H9 (cell line): Measurements from ENCODE around the gene AP1B1. TPM values are rescaled to one million over a fixed set of nuclear protein-coding genes. Genes with fewer than 3 reads are reported as not detected.

Experiments used
- DNase-seq: peaks from one replicate; pipeline ENCODE4 v3.0.0-alpha.2; 2017
- H2AFZ ChIP-seq: one replicate; pipeline ENCODE4 v1.6.1; 2013; ENCODE audit warnings: mild to moderate bottlenecking, low read length, control low read depth, moderate library complexity
- H2AK5ac ChIP-seq: 2 replicates; pipeline ENCODE4 v1.6.1; 2013; ENCODE audit warnings: low read length, control low read depth, mixed read lengths; ENCODE audit not compliant: insufficient read length
- H2BK120ac ChIP-seq: one replicate; pipeline ENCODE4 v1.6.1; 2013; ENCODE audit warnings: low read depth, mild to moderate bottlenecking, low read length, control low read depth, inconsistent platforms; ENCODE audit not compliant: poor library complexity, severe bottlenecking
- H2BK12ac ChIP-seq: 2 replicates; pipeline ENCODE4 v1.6.1; 2013; ENCODE audit warnings: low read length, control low read depth, mixed read lengths, low read depth; ENCODE audit not compliant: insufficient read length
- H2BK15ac ChIP-seq: 2 replicates; pipeline ENCODE4 v1.6.1; 2013; ENCODE audit warnings: low read depth, low read length, control low read depth
- H2BK20ac ChIP-seq: one replicate; pipeline ENCODE4 v1.6.1; 2013; ENCODE audit warnings: low read depth, mild to moderate bottlenecking, low read length, control low read depth, inconsistent platforms; ENCODE audit not compliant: poor library complexity, severe bottlenecking
- H2BK5ac ChIP-seq: 2 replicates; pipeline ENCODE4 v1.6.1; 2013; ENCODE audit warnings: low read length, control low read depth, mixed read lengths; ENCODE audit not compliant: insufficient read length
- H3K14ac ChIP-seq: 2 replicates; pipeline ENCODE4 v1.6.1; 2013; ENCODE audit warnings: low read length, control low read depth; ENCODE audit not compliant: insufficient read depth
- H3K18ac ChIP-seq: 2 replicates; pipeline ENCODE4 v1.6.1; 2013; ENCODE audit warnings: low read depth, mild to moderate bottlenecking, mixed read lengths, low read length, control low read depth; ENCODE audit not compliant: insufficient read length
- H3K23ac ChIP-seq: 2 replicates; pipeline ENCODE4 v1.6.1; 2013; ENCODE audit warnings: low read length, control low read depth, mixed read lengths, low read depth; ENCODE audit not compliant: insufficient read length
- H3K23me2 ChIP-seq: 2 replicates; pipeline ENCODE4 v1.6.1; 2013; ENCODE audit warnings: low read depth, mild to moderate bottlenecking, mixed read lengths, low read length, control low read depth; ENCODE audit not compliant: insufficient read length, poor library complexity, severe bottlenecking
- H3K27ac ChIP-seq: 2 replicates; pipeline ENCODE4 v1.5.1; 2013; ENCODE audit warnings: low read length, control low read depth, mixed read lengths, low read depth; ENCODE audit not compliant: insufficient read length
- H3K27me3 ChIP-seq: 2 replicates; pipeline ENCODE4 v1.6.1; 2013; ENCODE audit warnings: low read length, control low read depth, inconsistent platforms; ENCODE audit not compliant: insufficient read depth
- H3K4ac ChIP-seq: 2 replicates; pipeline ENCODE4 v1.6.1; 2013; ENCODE audit warnings: low read depth, mild to moderate bottlenecking, control low read depth, inconsistent platforms, low read length, moderate library complexity
- H3K4me1 ChIP-seq: 2 replicates; pipeline ENCODE4 v1.6.1; 2013; ENCODE audit warnings: low read length, control low read depth, inconsistent platforms; ENCODE audit not compliant: insufficient read depth
- H3K4me2 ChIP-seq: 2 replicates; pipeline ENCODE4 v1.6.1; 2013; ENCODE audit warnings: low read length, control low read depth, mixed read lengths; ENCODE audit not compliant: insufficient read length, insufficient read depth
- H3K56ac ChIP-seq: 2 replicates; pipeline ENCODE4 v1.6.1; 2013; ENCODE audit warnings: low read depth, mild to moderate bottlenecking, mixed read lengths, low read length, control low read depth; ENCODE audit not compliant: insufficient read length
- H3K79me1 ChIP-seq: 2 replicates; pipeline ENCODE4 v1.6.1; 2013; ENCODE audit warnings: low read depth, mild to moderate bottlenecking, moderate library complexity, low read length, control low read depth, inconsistent platforms; ENCODE audit not compliant: insufficient read depth, poor library complexity, severe bottlenecking
- H3K79me2 ChIP-seq: 2 replicates; pipeline ENCODE4 v1.6.1; 2013; ENCODE audit warnings: low read length, control low read depth, inconsistent platforms; ENCODE audit not compliant: insufficient read depth
- H3K9ac ChIP-seq: 2 replicates; pipeline ENCODE4 v1.6.1; 2013; ENCODE audit warnings: low read length, control low read depth, mixed read lengths; ENCODE audit not compliant: insufficient read length; ENCODE audit errors: extremely low read depth
- H3K9me3 ChIP-seq: one replicate; pipeline ENCODE4 v1.6.1; 2013; ENCODE audit warnings: low read depth, low read length, inconsistent platforms; ENCODE audit not compliant: control insufficient read depth
- H3T11ph ChIP-seq: one replicate; pipeline ENCODE4 v1.6.1; 2013; ENCODE audit warnings: mild to moderate bottlenecking, low read length, control low read depth, inconsistent platforms
- H4K20me1 ChIP-seq: one replicate; pipeline ENCODE4 v1.6.1; 2013; ENCODE audit not compliant: control insufficient read depth, insufficient read length, insufficient read depth
- H4K5ac ChIP-seq: 2 replicates; pipeline ENCODE4 v1.6.1; 2013; ENCODE audit warnings: low read depth, mild to moderate bottlenecking, mixed read lengths, low read length, control low read depth; ENCODE audit not compliant: insufficient read length
- H4K8ac ChIP-seq: replicated peaks from 2 replicates; pipeline ENCODE4 v1.6.1; 2013; ENCODE audit warnings: low read length, control low read depth, mixed read lengths, low read depth; ENCODE audit not compliant: insufficient read length
- H4K91ac ChIP-seq: 2 replicates; pipeline ENCODE4 v1.6.1; 2013; ENCODE audit warnings: low read depth, mild to moderate bottlenecking, moderate library complexity, mixed read lengths, low read length, control low read depth; ENCODE audit not compliant: insufficient read length
- H3K27ac Mint-ChIP-seq, 3 experiments: 2 replicates in 2 of 3; 3 replicates in 1 of 3; pipeline ENCODE4 v1.8.0; 2020 to 2021; ENCODE audit warnings: mixed read lengths in 3 of 3, mild to moderate bottlenecking in 1 of 3, moderate library complexity in 1 of 3
- H3K27me3 Mint-ChIP-seq: 2 replicates; pipeline ENCODE4 v1.8.0; 2021; ENCODE audit warnings: low read depth, mild to moderate bottlenecking, moderate library complexity, mixed read lengths
- H3K36me3 Mint-ChIP-seq, 3 experiments: 2 replicates in 2 of 3; 3 replicates in 1 of 3; pipeline ENCODE4 v1.8.0; 2020 to 2021; ENCODE audit warnings: low read depth in 3 of 3, mixed read lengths in 3 of 3; ENCODE audit not compliant: insufficient read depth in 1 of 3
- H3K4me1 Mint-ChIP-seq, 2 experiments: 2 replicates each; pipeline ENCODE4 v1.8.0; 2020; ENCODE audit warnings: mixed read lengths in 2 of 2
- H3K4me3 Mint-ChIP-seq, 2 experiments: 2 replicates in 1 of 2; 3 replicates in 1 of 2; pipeline ENCODE4 v1.8.0; 2020 to 2021; ENCODE audit warnings: mild to moderate bottlenecking in 2 of 2, mixed read lengths in 2 of 2, moderate library complexity in 1 of 2
- H3K9me3 Mint-ChIP-seq, 2 experiments: 2 replicates in 1 of 2; 3 replicates in 1 of 2; pipeline ENCODE4 v1.8.0; 2020; ENCODE audit warnings: mild to moderate bottlenecking in 2 of 2, mixed read lengths in 2 of 2, moderate library complexity in 1 of 2
- WGBS: extraction: QIAGEN DNeasy Blood & Tissue Kit; methylation state at CpG from one replicate; pipeline ENCODE4 v1.1.7; 2013; ENCODE audit warnings: missing lambda C conversion rate, low lambda C conversion rate, mixed read lengths; ENCODE audit not compliant: insufficient read length; ENCODE audit errors: extremely low coverage; 5-methylcytosine and 5-hydroxymethylcytosine counted together
- total RNA-seq: library from RNA; stranded (reverse); gene quantifications from 2 replicates; pipeline ENCODE4 v1.2.1, GENCODE V29; 2021
- TF ChIP-seq, protein P1 (sequence below): fragments of 200-600 bp; sonication (generic); conservative IDR thresholded peaks from 3 replicates; pipeline ENCODE4 v1.8.0; 2021; ENCODE audit warnings: antibody characterized with exemption, mild to moderate bottlenecking

AP1B1 gene
- total RNA-seq, 1 experiment from 2014 or later, result 64.0 TPM

DNA sequence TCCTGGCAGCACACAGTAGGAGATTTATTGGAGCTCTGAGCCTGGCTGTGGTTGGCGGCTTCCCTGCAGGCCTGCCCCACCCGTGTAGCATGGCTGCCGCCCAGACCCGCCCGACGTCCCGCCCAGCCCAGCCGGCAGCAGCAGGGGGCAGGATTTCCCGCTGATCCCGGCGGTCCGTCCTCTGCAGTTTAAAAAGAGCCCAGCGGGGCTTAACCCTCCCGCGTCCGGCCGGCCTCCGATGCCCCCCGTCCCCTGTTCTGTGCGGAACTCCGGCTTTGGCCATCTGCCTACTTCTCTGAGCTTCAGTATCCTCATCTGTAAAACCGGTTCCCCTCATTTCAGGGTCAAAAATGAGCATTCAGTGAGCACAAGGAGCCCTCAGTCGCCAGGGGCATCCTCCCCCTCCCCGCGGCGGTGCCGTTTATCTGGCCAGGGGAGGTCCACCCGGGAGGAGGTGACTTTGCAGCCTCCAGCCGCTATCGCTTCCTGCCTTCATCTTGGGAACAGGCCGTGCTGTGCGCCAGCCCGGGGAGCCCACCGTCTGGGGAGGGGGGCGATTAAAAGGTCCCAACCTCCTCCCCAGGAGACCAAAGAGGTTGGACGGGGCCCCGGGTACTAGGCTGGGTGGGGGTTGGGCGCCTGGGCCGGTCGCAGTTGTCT, 82.1 kb downstream of the AP1B1 start, which contains the start of gene GAS2L1:
GAS2L1 (plus strand) TSS at position 476 of the 660 bp plus-strand sequence. CDS start 1,456 bp downstream, outside the sequence.
- H3K79me1 ChIP-seq, result no peaks in the 10 kb centered on the region
- H3K79me2 ChIP-seq, result no peaks in the 10 kb centered on the region
- no peak within 1 kb of the TSS for H3K56ac ChIP-seq
- peak within 1 kb of the TSS; percentile 82 to 83 (median 83); a peak in 3 of 7 replicates for H3K27ac Mint-ChIP-seq
- no CpG with 5 or more reads among the region's 40 CpGs for WGBS
- peak within 1 kb of the TSS; percentile 52 for H3K18ac ChIP-seq
- no peak within 1 kb of the TSS for H3K9ac ChIP-seq
- H3K4me3 Mint-ChIP-seq, result peak within 1 kb of the TSS; percentile 72 to 92
- no peak within 1 kb of the TSS for H3T11ph ChIP-seq
- H3K4me1 Mint-ChIP-seq, result peaks cover 17 to 32% of the 10 kb centered on the region in 2 experiments
- H2BK15ac ChIP-seq, result no peak within 1 kb of the TSS
- H3K23me2 ChIP-seq, result peaks cover 8% of the 10 kb centered on the region
- H2AFZ ChIP-seq, result no peak within 1 kb of the TSS
- H2BK120ac ChIP-seq, result no peak within 1 kb of the TSS
- no peak within 1 kb of the TSS for H3K23ac ChIP-seq
- peaks cover 0 to 3% of the 10 kb centered on the region in 2 experiments; a peak in 2 of 5 replicates for H3K9me3 Mint-ChIP-seq
- TF ChIP-seq, protein P1, sequence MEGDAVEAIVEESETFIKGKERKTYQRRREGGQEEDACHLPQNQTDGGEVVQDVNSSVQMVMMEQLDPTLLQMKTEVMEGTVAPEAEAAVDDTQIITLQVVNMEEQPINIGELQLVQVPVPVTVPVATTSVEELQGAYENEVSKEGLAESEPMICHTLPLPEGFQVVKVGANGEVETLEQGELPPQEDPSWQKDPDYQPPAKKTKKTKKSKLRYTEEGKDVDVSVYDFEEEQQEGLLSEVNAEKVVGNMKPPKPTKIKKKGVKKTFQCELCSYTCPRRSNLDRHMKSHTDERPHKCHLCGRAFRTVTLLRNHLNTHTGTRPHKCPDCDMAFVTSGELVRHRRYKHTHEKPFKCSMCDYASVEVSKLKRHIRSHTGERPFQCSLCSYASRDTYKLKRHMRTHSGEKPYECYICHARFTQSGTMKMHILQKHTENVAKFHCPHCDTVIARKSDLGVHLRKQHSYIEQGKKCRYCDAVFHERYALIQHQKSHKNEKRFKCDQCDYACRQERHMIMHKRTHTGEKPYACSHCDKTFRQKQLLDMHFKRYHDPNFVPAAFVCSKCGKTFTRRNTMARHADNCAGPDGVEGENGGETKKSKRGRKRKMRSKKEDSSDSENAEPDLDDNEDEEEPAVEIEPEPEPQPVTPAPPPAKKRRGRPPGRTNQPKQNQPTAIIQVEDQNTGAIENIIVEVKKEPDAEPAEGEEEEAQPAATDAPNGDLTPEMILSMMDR, result peak; percentile 15; the same call in 1 of the 3 replicates
- no peak within 1 kb of the TSS for H4K91ac ChIP-seq
- no peaks in the 10 kb centered on the region for H4K20me1 ChIP-seq
- peak within 1 kb of the TSS; percentile 52 for H3K4me2 ChIP-seq
- peaks cover 0 to 2% (median 0%) of the 10 kb centered on the region in 3 experiments; a peak in 3 of 7 replicates for H3K36me3 Mint-ChIP-seq
- H3K14ac ChIP-seq, result peak within 1 kb of the TSS; percentile 49; the same call in 1 of the 2 replicates
- no peak within 1 kb of the TSS for H4K5ac ChIP-seq
- no peak within 1 kb of the TSS for H2AK5ac ChIP-seq
- no peak within 1 kb of the TSS for H3K27ac ChIP-seq
- H3K4ac ChIP-seq, result no peak within 1 kb of the TSS
- no peak within 1 kb of the TSS for H2BK5ac ChIP-seq
- no peaks in the 10 kb centered on the region for H3K9me3 ChIP-seq
- no peaks in the 10 kb centered on the region for H3K4me1 ChIP-seq
- H2BK20ac ChIP-seq, result no peak within 1 kb of the TSS
- H2BK12ac ChIP-seq, result no peak within 1 kb of the TSS
- DNase-seq, result peak; percentile 84
- H3K27me3 Mint-ChIP-seq, result peaks cover 9% of the 10 kb centered on the region; the same call in 1 of the 2 replicates
- no peak within 1 kb of the TSS for H4K8ac ChIP-seq
- no peaks in the 10 kb centered on the region for H3K27me3 ChIP-seq
